Left lung (tissue), 10 donors: ENCODE measurements around the gene CLEC18A. TPM values are rescaled to one million over a fixed set of nuclear protein-coding genes. Genes with fewer than 3 reads are reported as not detected.
A peak's percentile ranks its signal among the peaks of the same experiment; 100 is the strongest.
"Not testable (repeated sequence)": the region's sequence is repeated elsewhere in the genome, so short reads cannot be mapped to it uniquely, and the experiment has no call there.

Experiments
- ATAC-seq: fragments of 200-7000 bp; cut with Tn5 transposase; one replicate; pipeline ENCODE4 v1.9.1; 2020; ENCODE audit warnings: moderate library complexity
- DNase-seq, 4 donors: peaks; one replicate each; pipeline ENCODE4 v3.0.0-alpha.2; 2013 to 2020
- H3K27ac ChIP-seq, 2 donors: fragments of 200-600 bp; sonication (generic) in 1 of 2; one replicate each; pipeline versions ENCODE4 v1.5.0 to v1.8.0; 2020 to 2021
- H3K27me3 ChIP-seq, 2 donors: fragments of 200-600 bp; sonication (generic) in 1 of 2; one replicate each; pipeline versions ENCODE4 v1.5.0 to v1.8.0; 2020 to 2021
- H3K36me3 ChIP-seq, 2 donors: fragments of 200-600 bp; sonication (generic) in 1 of 2; one replicate each; pipeline versions ENCODE4 v1.5.0 to v1.8.0; 2020 to 2021
- H3K4me1 ChIP-seq, 2 donors: fragments of 200-600 bp; one replicate each; pipeline ENCODE4 v1.8.0; 2021
- H3K4me3 ChIP-seq, 2 donors: fragments of 200-600 bp; sonication (generic) in 1 of 2; one replicate each; pipeline versions ENCODE4 v1.5.0 to v1.8.0; 2020 to 2021; ENCODE audit warnings: mild to moderate bottlenecking in 1 of 2
- H3K9me3 ChIP-seq, 2 donors: fragments of 200-600 bp; sonication (generic) in 1 of 2; one replicate each; pipeline versions ENCODE4 v1.5.0 to v1.8.0; 2020 to 2021
- intact Hi-C, 2 donors: fragments of 100-400 bp; cut with DNase I; formaldehyde crosslinking; loops; one replicate each; pipeline versions ENCODE4 v1.11.2 to v1.14.2; 2022
- polyA plus RNA-seq, 6 donors: library from polyadenylated mRNA; unstranded; fragments of 120-200 nt; gene quantifications; one replicate each; pipeline ENCODE4 v1.2.1, GENCODE V29; 2013; ENCODE audit not compliant: insufficient read length in 6 of 6
- total RNA-seq, 2 donors: library from RNA; stranded (reverse); fragmentation: NEBNext Ultra II Directional; extraction: Animal tissue kit (Norgen Biotek cat#: 25700); gene quantifications; one replicate each; pipeline ENCODE4 v1.2.1, GENCODE V29; 2021
- donor health status: DM: no; HTN: yes; CAD: no.
- donor health status: DM: no; HTN: no; CAD: no.

CLEC18A gene
- total and polyA plus RNA-seq, 8 donors: 0.60 to 2.6 (median 1.3) TPM

DNA sequence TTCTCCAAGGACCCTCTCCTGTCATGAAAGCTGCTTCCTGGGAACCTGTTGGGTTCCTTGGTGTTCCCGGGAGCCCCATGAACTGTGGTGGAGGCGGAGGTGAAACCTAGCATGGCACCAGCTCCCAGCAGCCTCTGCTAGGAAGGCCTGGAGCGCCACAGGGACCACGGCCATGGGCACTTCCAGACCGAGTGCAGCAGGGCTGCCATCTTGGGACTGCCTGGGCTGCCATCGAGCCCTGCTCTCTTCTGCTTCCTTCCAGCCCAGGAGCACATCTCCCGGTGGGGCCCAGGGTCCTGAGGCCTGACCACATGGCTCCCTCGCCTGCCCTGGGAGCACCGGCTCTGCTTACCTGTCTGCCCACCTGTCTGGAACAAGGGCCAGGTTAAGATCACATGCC is 12.2 kb downstream of the CLEC18A start:
- H3K4me1 ChIP-seq, DNase-seq, H3K27me3 ChIP-seq, H3K27ac ChIP-seq, intact Hi-C loops, H3K36me3 ChIP-seq, ATAC-seq, H3K4me3 ChIP-seq, H3K9me3 ChIP-seq: not testable (repeated sequence)

DNA sequence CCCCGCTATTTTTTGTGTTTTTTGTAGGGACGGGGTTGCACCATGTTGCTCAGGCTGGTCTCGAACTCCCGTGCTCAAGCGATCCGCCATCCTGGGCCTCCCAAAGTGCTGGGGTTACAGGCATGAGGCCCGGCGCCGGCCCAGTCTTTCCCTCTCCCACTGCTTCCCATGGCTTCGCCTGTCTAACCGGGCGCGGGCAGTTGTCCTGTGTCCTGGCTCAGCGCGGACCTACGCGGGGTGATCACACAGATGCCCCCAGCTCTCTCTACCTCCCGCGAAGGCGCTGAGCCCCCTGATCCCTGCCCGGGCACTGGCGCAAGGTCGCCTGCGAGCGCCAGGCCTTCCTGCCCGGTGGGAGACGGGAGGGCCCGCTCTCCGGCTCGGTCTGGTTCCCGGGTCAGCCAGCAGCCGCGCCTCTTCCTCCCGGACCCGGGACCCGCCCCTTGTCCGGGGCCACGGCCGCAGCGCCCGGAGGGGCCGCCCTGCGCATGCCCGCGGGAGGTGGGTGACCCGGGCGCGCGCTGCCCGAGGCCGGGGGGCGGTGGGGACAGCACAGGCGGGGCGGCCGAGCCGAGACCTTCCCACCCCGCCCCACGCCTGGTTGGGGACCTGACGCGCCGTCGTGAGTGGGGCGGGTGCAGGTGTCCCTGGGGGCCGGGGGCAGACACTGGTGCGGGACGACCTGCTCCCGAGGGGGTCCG is 14.0 kb downstream of the CLEC18A start:
- H3K9me3 ChIP-seq, H3K27me3 ChIP-seq, H3K27ac ChIP-seq, H3K36me3 ChIP-seq, intact Hi-C loops, H3K4me1 ChIP-seq: not testable (repeated sequence)
- ATAC-seq (peak; percentile 92), DNase-seq (peak in 1 of 4 donors; percentile 57)
- peak overlapping the region in 1 of 2 donors; percentile 15 for H3K4me3 ChIP-seq

DNA sequence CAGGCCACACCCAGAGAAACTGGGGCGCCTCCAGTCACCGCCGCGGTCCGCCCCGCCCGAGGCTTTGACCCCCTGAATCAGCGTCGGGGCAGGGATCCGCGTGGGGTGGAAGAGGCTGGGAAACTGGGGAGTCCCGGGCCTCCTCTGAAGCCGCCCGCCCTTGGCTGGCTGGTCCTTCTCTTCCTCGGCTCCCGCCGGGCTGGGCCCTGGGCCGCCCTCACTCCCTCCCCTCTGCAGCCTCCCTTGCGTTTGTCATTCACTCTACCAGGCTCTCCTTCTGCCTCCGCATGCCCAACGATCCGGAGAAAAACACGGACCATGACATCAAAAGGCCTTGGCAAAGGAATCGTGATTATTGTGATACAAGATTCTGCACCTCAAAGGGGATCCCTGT is 14.5 kb downstream of the CLEC18A start:
- H3K9me3 ChIP-seq, H3K27ac ChIP-seq, H3K36me3 ChIP-seq, H3K4me1 ChIP-seq, DNase-seq, H3K27me3 ChIP-seq, intact Hi-C loops: not testable (repeated sequence)
- ATAC-seq: peak; percentile 74
- H3K4me3 ChIP-seq: peak overlapping the region in 1 of 2 donors; percentile 15

DNA sequence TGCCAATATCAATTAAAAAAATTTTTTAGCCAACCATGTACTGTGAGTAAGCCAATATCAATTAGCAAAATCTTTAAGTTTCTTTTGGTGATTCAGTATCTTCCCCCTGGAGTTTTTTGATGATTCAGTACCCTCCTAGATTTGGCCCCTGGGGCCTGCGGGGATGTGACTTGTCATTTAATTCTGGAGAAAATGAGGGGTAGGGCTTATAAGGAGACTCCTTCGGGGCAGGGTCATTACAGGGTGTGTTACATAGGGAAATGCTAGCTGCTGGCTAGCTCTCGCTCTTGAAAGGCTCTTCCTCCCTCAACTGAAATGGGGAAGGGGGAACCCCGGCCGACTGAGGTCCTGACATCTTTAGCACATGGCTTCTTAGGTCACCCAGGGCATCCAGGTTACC is 16.6 kb downstream of the CLEC18A start:
- H3K27me3 ChIP-seq, DNase-seq, H3K4me3 ChIP-seq, H3K9me3 ChIP-seq, ATAC-seq, intact Hi-C loops, H3K27ac ChIP-seq, H3K36me3 ChIP-seq, H3K4me1 ChIP-seq: not testable (repeated sequence)

DNA sequence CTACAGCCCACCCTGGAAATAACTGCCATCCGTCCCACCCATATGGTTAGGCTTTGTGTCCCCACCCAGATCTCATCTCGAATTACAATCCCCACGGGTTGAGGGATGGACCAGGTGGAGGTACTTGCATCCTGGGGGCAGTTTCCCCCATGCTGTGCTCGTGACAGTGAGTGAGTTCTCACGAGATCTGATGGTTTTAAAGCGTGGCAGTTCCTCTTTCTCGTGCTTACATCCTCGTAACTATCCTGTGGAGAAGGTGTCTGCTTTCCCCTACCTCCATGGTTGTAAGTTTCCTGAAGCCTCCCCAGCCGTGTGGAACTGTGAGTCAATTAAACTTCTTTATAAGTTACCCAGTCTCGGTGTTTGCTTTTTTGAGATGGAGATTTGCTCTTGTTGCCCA is 17.0 kb downstream of the CLEC18A start:
- H3K4me3 ChIP-seq, H3K9me3 ChIP-seq, intact Hi-C loops, ATAC-seq, H3K4me1 ChIP-seq, H3K27ac ChIP-seq, H3K27me3 ChIP-seq, H3K36me3 ChIP-seq, DNase-seq: not testable (repeated sequence)

DNA sequence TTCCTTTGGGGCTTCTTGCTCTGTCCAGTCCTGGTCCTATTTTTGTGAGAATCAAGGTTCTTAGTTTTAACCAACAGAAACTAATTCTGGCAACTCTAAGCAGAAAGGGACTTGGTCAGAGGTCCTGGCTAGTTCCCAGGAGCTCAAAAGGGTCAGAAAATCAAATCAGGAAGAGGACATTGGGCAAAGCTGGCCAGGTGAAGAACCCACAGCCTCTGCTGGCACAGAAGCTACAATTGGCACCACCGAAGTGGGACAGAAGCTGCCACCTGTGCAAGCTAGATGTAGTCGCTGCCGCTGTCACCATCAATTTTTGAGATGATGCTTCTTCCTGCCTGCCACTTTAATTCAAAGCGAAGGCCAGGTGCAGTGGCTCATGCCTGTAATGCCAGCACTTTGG is 18.5 kb downstream of the CLEC18A start:
- ATAC-seq, H3K9me3 ChIP-seq, H3K36me3 ChIP-seq, H3K4me1 ChIP-seq, H3K27me3 ChIP-seq, H3K27ac ChIP-seq, H3K4me3 ChIP-seq, intact Hi-C loops, DNase-seq: not testable (repeated sequence)

DNA sequence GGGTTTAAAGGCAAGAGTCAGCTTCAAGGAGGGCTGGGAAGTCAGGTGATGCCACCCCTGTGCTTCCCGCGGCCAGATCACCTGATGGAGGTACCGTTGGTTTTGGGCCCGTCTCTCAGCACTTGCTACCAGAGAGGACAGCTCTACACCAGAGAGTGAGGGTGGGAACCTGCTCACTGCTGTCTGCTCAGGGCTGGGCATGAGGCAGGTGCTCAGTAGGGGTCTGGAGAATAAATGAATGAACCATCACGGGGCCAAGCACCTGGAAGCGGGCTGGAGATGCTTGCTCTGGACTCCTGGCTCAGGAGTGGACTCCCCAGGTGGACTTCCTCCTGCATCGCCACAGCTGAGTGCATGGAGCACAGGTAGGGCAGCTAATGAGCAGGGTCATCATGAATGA is 21.0 kb downstream of the CLEC18A start:
- intact Hi-C loops, H3K9me3 ChIP-seq, H3K4me3 ChIP-seq, H3K36me3 ChIP-seq, H3K27me3 ChIP-seq, DNase-seq, H3K27ac ChIP-seq, ATAC-seq, H3K4me1 ChIP-seq: not testable (repeated sequence)

DNA sequence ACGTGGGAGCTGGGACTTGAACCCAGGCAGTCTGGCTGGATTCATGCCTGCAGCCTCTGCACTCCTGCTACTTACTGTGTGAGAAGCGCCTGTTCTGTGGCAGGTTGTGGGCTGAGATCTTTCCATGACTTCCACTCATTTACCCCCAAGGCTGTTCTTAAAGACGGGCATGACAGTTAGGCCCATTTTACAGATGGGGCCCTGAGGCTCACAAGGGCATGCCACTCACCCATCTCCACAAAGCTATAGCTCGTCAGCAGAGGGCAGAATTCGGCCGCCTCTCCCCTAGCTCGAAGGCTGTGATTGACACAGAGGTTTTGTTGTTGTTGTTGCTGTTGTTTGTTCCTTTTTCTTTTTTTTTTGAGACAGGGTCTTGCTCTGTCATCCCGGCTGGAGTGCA is 21.8 kb downstream of the CLEC18A start:
- H3K4me1 ChIP-seq, intact Hi-C loops, H3K9me3 ChIP-seq, H3K36me3 ChIP-seq, H3K27me3 ChIP-seq, H3K4me3 ChIP-seq, DNase-seq, H3K27ac ChIP-seq, ATAC-seq: not testable (repeated sequence)

DNA sequence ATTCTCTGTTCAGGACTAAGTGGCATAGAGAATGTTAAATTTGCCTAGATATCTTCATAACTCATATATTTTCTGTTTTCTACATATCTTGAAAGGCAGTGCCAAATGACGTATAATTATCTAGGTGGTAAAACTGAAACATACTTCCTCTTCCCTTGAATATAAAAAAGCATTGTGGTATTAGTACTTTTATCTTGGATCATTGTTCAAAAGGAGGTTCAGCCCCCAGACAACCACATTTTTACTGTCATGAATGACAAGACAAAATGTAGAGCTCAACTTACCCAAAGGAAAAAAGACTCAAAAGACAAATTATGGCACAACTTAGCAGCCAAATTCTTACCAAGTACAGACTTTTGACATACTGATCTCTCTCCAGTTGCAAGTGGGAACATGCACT is 34.1 kb downstream of the CLEC18A start:
- ATAC-seq, H3K27me3 ChIP-seq, intact Hi-C loops: not testable (repeated sequence)

DNA sequence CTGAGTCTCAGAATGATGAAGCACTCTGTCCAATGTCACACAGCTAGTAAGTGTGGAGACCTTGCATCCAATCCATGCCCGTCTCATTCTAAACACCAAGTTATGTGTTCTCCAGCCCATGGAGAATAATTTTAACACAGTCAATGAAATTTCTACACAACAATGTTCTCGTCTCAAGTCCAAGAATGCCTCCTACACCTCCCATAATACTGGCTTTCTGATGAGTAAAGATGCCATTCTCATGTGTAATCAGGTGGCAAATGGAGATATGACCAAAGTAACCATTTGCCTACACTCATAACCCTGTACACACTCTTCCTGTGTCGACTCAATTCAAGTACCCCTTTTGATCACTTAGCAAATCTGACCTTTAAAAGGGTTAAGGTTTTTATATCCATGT is 46.8 kb downstream of the CLEC18A start:
- H3K9me3 ChIP-seq, ATAC-seq, H3K4me3 ChIP-seq, H3K27me3 ChIP-seq, intact Hi-C loops, DNase-seq, H3K4me1 ChIP-seq, H3K27ac ChIP-seq: not testable (repeated sequence)
- peaks cover 0 to 24% of the 10 kb centered on the region in 2 donors for H3K36me3 ChIP-seq

More for the DNA sequence above, 34.1 kb downstream of the CLEC18A start:
- not testable (repeated sequence) for H3K9me3 ChIP-seq, H3K4me1 ChIP-seq, H3K27ac ChIP-seq, DNase-seq, H3K4me3 ChIP-seq, H3K36me3 ChIP-seq

DNA sequence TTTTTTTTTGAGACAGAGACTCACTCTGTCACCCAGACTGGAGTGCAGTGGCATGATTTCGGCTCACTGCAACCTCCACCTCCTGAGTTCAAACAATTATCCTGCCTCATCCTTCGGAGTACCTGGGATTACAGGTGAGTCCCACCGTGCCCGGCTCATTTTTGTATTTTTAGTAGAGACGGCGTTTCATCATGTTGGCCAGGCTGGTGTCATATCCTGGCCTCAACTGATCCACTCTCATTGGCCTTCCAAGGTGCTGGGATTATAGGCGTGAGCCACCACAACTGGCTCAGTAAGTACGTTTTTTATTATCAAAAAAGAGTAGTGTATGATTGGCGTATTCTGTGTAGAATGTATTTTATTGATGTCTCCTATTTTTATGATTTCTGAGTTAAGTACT is 48.7 kb downstream of the CLEC18A start:
- ATAC-seq, H3K9me3 ChIP-seq, H3K27me3 ChIP-seq, intact Hi-C loops, H3K4me1 ChIP-seq, H3K4me3 ChIP-seq, DNase-seq, H3K27ac ChIP-seq: not testable (repeated sequence)
- peaks cover 0 to 14% of the 10 kb centered on the region in 2 donors for H3K36me3 ChIP-seq

DNA sequence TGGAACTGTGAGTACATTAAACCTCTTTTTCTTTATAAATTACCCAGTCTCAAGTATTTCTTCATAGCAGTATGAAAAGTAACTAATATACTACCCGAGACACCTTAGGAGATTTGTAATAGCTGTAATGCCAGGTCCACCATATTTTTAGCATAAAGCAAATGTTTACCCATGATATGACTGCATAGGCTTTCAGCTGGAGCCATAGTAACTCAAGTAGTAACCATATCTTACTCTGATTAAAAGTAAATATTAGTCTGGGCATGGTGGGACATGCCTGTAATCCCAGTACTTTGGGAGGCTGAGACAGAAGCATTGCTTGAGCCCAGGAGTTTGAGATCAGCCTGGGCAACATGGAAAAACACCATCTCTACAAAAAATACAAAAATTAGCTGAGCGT is 52.4 kb downstream of the CLEC18A start:
- intact Hi-C loops, DNase-seq, H3K36me3 ChIP-seq, H3K9me3 ChIP-seq, H3K27me3 ChIP-seq, H3K27ac ChIP-seq, ATAC-seq, H3K4me1 ChIP-seq, H3K4me3 ChIP-seq: not testable (repeated sequence)

DNA sequence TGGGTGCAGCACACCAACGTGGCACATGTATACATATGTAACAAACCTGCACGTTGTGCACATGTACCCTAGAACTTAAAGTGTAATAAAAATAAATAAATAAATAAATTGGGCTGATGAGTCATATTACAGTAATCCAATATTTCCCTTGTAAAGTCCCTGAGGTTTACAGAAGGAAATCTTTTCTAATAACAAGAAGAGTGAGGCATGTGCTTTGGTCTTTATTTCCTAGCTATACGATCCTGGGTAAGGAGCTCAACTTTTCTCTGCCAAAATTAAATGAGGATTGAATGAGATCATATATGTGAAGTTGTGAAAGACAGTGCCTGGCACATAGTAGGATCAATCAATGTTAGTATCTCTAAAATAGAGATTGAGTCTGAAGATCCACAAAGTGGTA is 57.5 kb downstream of the CLEC18A start:
- DNase-seq, intact Hi-C loops, H3K27ac ChIP-seq, H3K9me3 ChIP-seq, H3K4me1 ChIP-seq, H3K27me3 ChIP-seq, ATAC-seq, H3K4me3 ChIP-seq: not testable (repeated sequence)
- peaks cover 0 to 45% of the 10 kb centered on the region in 2 donors for H3K36me3 ChIP-seq

DNA sequence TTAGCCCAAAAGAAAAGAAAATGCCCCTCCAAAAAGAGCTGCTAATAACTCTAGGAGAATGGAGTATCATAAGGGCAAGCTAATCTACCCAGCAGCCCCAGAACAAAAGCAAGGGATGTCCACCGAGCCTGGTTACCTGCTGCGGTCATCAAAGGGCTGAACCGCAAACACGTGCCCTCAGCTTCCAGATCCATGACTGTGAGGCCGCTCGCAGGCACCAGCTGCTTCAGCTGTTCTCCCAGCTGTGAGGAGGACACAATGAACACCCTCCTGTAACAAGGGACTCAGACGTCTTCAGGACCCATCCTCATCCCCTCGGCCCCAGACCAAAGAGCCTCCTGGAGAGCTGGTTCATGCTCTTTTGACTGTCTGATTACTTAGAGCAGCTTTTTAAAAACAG is 59.5 kb downstream of the CLEC18A start:
- DNase-seq, H3K27ac ChIP-seq, H3K4me1 ChIP-seq, H3K4me3 ChIP-seq, intact Hi-C loops, H3K27me3 ChIP-seq, H3K9me3 ChIP-seq, ATAC-seq: not testable (repeated sequence)
- H3K36me3 ChIP-seq: peaks cover 0 to 48% of the 10 kb centered on the region in 2 donors
